Measurements from ENCODE around the gene SLC38A10. TPM values are rescaled to one million over a fixed set of nuclear protein-coding genes. Genes with fewer than 3 reads are reported as not detected.

The SLC38A10 gene
- total RNA-seq, 1 experiment from 2014 or later, result 109 TPM

- Histone ChIP-seq H3K27me3 (ENCODE audit: insufficient read depth, low read length) (no peaks in the 10 kb centered on the region), H3K4me2 (ENCODE audit: low read length) (no peak overlapping the region), H3K79me2 (ENCODE audit: insufficient read depth, low read length) (no peaks in the 10 kb centered on the region), H3K4me1 (ENCODE audit: control insufficient read depth in 1 of 2, insufficient read depth in 2 of 2, low read length in 2 of 2) (no peaks in the 10 kb centered on the region), H3K36me3 (ENCODE audit: control insufficient read depth in 1 of 2, insufficient read depth in 2 of 2, low read length in 2 of 2) (peaks cover 0 to 2% of the 10 kb centered on the region in 2 experiments; a peak in 1 of 4 replicates), H3K9ac (ENCODE audit: low read length) (no peak overlapping the region), H2AFZ (ENCODE audit: low read depth, low read length, poor library complexity, severe bottlenecking) (no peak overlapping the region), H3K27ac (ENCODE audit: low read depth, low read length) (no peak overlapping the region), H3K4me3 (replicated peaks in 1 of 2; ENCODE audit: low read depth in 1 of 2, low read length in 2 of 2) (no peak overlapping the region), H3K9me3 (ENCODE audit: control insufficient read depth in 1 of 2, insufficient read depth in 1 of 2, low read depth in 1 of 2, low read length in 2 of 2) (no peaks in the 10 kb centered on the region), H4K20me1 (ENCODE audit: insufficient read depth) (no peaks in the 10 kb centered on the region), H3K9me2 (ENCODE audit: insufficient read depth) (no peaks in the 10 kb centered on the region)
- intact Hi-C loops (cut with micrococcal nuclease), result no loop called here
- CTCF ChIA-PET, result no interaction called here
- BruUV-seq (replicated peaks), result no TSS peak
- RAD21 ChIA-PET (ENCODE audit: low non-redundant PET in 1 of 2, low total read pairs in 2 of 2, uncharacterized antibody in 2 of 2, unreplicated experiment in 2 of 2), result no interaction called here
- no peak for ATAC-seq
- no peak for DNase-seq (ENCODE audit: low read depth, low spot score)
- POLR2A ChIA-PET, result no interaction called here
- no peak for TF ChIP-seq ZFX (IDR thresholded peaks at IDR 0.05)
- TF ChIP-seq REST (IDR thresholded peaks at IDR 0.05; ENCODE audit: low read depth), result no peak
- no peak for TF ChIP-seq EZH2 (IDR thresholded peaks at IDR 0.05)
- TF ChIP-seq TCF7L2 (IDR thresholded peaks at IDR 0.05; ENCODE audit: borderline replicate concordance, extremely low read depth, insufficient read depth, insufficient read length), result no peak
- no peak for TF ChIP-seq MAX (IDR thresholded peaks at IDR 0.05)
- no peak for TF ChIP-seq EZH2phosphoT487 (IDR thresholded peaks at IDR 0.05; ENCODE audit: borderline replicate concordance)
These were observed 86.5 kb downstream of the SLC38A10 start for GRCh38 chr17:81208651-81209050.
